ENCODE measurements around the gene DZIP1L.

DNA sequence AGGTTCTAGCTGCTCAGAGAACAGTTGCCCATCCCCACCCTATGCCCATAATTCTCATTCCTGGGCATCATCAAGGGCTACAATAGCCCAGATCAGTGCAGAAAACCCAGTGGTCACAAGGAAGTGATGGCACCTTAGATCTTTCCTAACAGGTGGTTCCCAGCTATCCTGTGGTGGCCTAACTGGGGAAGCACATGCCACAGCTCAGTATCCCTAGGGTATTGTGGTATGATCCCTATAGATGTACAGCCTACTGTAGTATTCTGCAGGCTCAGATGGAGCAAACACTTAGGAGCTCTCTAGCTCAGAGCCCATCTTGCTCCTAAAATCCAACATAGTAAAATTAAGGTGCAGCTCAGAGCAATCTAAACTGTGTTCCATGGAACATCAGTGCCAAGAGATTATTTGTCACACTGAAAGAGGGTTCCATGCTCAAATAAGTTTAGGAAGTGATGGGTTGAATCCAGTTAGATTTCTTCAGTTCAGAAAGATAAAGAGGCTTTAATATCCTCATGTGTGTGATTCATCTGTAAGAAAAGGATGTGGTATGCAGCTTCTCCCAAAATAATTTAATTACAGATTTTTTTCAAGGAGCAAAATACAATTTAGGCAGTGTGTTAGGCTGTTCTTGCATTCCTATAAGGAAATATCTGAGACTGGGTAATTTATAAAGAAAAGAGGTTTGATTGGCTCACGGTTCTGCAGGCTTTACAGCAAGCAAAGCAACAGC is 12.4 kb upstream of the DZIP1L start:
- no peak for TF ChIP-seq POLR2A (IDR thresholded peaks at IDR 0.05)
- TF ChIP-seq, protein P1, sequence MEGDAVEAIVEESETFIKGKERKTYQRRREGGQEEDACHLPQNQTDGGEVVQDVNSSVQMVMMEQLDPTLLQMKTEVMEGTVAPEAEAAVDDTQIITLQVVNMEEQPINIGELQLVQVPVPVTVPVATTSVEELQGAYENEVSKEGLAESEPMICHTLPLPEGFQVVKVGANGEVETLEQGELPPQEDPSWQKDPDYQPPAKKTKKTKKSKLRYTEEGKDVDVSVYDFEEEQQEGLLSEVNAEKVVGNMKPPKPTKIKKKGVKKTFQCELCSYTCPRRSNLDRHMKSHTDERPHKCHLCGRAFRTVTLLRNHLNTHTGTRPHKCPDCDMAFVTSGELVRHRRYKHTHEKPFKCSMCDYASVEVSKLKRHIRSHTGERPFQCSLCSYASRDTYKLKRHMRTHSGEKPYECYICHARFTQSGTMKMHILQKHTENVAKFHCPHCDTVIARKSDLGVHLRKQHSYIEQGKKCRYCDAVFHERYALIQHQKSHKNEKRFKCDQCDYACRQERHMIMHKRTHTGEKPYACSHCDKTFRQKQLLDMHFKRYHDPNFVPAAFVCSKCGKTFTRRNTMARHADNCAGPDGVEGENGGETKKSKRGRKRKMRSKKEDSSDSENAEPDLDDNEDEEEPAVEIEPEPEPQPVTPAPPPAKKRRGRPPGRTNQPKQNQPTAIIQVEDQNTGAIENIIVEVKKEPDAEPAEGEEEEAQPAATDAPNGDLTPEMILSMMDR (IDR thresholded peaks at IDR 0.05): no peak
